A673 (cell line): Measurements from ENCODE around the gene ROR2. TPM values are rescaled to one million over a fixed set of nuclear protein-coding genes. Genes with fewer than 3 reads are reported as not detected.

Source experiments
- BruUV-seq: library from RNA; stranded (reverse); fragments of 400-500 nt; replicated peaks from 2 replicates; lab custom pipeline; 2021; lab: Mats Ljungman, UMichigan
- CTCF ChIA-PET: fragments of 300-600 bp; sonication (Branson Sonifier 250); formaldehyde crosslinking; loops from one replicate; lab custom pipeline; 2022; ENCODE audit warnings: antibody characterized with exemption; lab: Charles Lee
- POLR2A ChIA-PET: fragments of 300-600 bp; sonication (Branson Sonifier 250); formaldehyde crosslinking; loops from one replicate; lab custom pipeline; 2022; ENCODE audit warnings: antibody characterized with exemption; ENCODE audit not compliant: low non-redundant PET; lab: Charles Lee
- DNase-seq: peaks from one replicate; pipeline ENCODE4 v3.0.0-alpha.2; 2015; ENCODE audit warnings: low spot score
- H3K27ac ChIP-seq: fragments of 200-600 bp; sonication (generic); 2 replicates; pipeline ENCODE4 v1.5.1; 2016; ENCODE audit warnings: mixed run types, low read depth, mild to moderate bottlenecking, mixed read lengths, antibody characterized with exemption, low read length; ENCODE audit not compliant: poor library complexity, severe bottlenecking
- H3K27me3 ChIP-seq: fragments of 200-600 bp; sonication (generic); replicated peaks from 2 replicates; pipeline ENCODE4 v1.6.1; 2017; ENCODE audit warnings: mixed run types, low read depth, mild to moderate bottlenecking, mixed read lengths, antibody characterized with exemption, low read length; ENCODE audit not compliant: insufficient read depth, poor library complexity
- H3K36me3 ChIP-seq: fragments of 200-600 bp; sonication (generic); 2 replicates; pipeline ENCODE4 v1.6.1; 2016; ENCODE audit warnings: mixed run types, mild to moderate bottlenecking, mixed read lengths, antibody characterized with exemption, low read length; ENCODE audit not compliant: insufficient read depth, poor library complexity, severe bottlenecking
- H3K4me1 ChIP-seq: fragments of 200-600 bp; sonication (generic); 2 replicates; pipeline ENCODE4 v1.6.1; 2017; ENCODE audit warnings: mixed run types, mild to moderate bottlenecking, mixed read lengths, antibody characterized with exemption, low read length; ENCODE audit not compliant: insufficient read depth, poor library complexity, severe bottlenecking
- H3K4me3 ChIP-seq: fragments of 200-600 bp; sonication (generic); 2 replicates; pipeline ENCODE4 v1.5.1; 2016; ENCODE audit warnings: low read depth, mixed run types, mild to moderate bottlenecking, mixed read lengths, low read length; ENCODE audit not compliant: poor library complexity, severe bottlenecking
- H3K9me3 ChIP-seq: fragments of 200-600 bp; sonication (generic); 2 replicates; pipeline ENCODE4 v1.6.1; 2016; ENCODE audit warnings: mixed run types, low read depth, mild to moderate bottlenecking, mixed read lengths, antibody characterized with exemption, low read length; ENCODE audit not compliant: poor library complexity, severe bottlenecking
- CTCF ChIP-seq: fragments of 300-800, 200-600 bp; sonication (generic); conservative IDR thresholded peaks from 2 replicates; pipeline ENCODE4 v1.5.1; 2017; ENCODE audit warnings: low read depth, mild to moderate bottlenecking, antibody characterized with exemption, low read length, moderate library complexity, mixed read lengths
- EZH2 ChIP-seq: fragments of 200-600 bp; sonication (generic); IDR thresholded peaks from 2 replicates; pipeline ENCODE4 v1.6.1; 2017; ENCODE audit warnings: borderline replicate concordance, low read depth, mild to moderate bottlenecking, mixed read lengths, antibody characterized with exemption, low read length; ENCODE audit not compliant: poor library complexity, severe bottlenecking
- intact Hi-C: fragments of 100-400 bp; cut with micrococcal nuclease; formaldehyde crosslinking; loops from one replicate; pipeline ENCODE4 v1.10.0; 2022; ENCODE audit not compliant: unreplicated experiment
- total RNA-seq: library from RNA; stranded (reverse); gene quantifications from 2 replicates; pipeline ENCODE4 v1.2.3, GENCODE V29; 2021

The ROR2 gene
- total RNA-seq, 1 experiment from 2014 or later = 12.3 TPM

- intact Hi-C loops = loop anchor here (2.0 to 5.0 kb wide), 3 partner anchors 67 to 813 kb away; no protein-coding TSS in a partner anchor
- Histone ChIP-seq H3K9me3 (no peaks in the 10 kb centered on the region), H3K4me3 (no peak overlapping the region), H3K27ac (no peak overlapping the region), H3K4me1 (no peaks in the 10 kb centered on the region), H3K36me3 (no peaks in the 10 kb centered on the region), H3K27me3 (no peaks in the 10 kb centered on the region)
- ChIA-PET CTCF (no interaction called here), POLR2A (no interaction called here)
- no peak for DNase-seq
- TF ChIP-seq CTCF (no peak), EZH2 (no peak)
- no TSS peak for BruUV-seq
Measured at GRCh38 chr9:91727972-91728371, 222.1 kb downstream of the ROR2 start.

- intact Hi-C loops = loop anchor here (2.0 to 5.0 kb wide), 3 partner anchors 67 to 813 kb away; no protein-coding TSS in a partner anchor
- Histone ChIP-seq H3K27ac (no peak overlapping the region), H3K27me3 (no peaks in the 10 kb centered on the region), H3K4me3 (no peak overlapping the region), H3K4me1 (no peaks in the 10 kb centered on the region), H3K9me3 (no peaks in the 10 kb centered on the region), H3K36me3 (no peaks in the 10 kb centered on the region)
- peak; percentile 64 for DNase-seq
- BruUV-seq = no TSS peak
- TF ChIP-seq CTCF (peak; percentile 80), EZH2 (no peak)
- ChIA-PET CTCF (interaction anchor here (0.6 to 1.0 kb wide), 14 partner anchors 8 to 1552 kb away, joined by 3 to 19 read pairs (median 4); no protein-coding TSS in a partner anchor), POLR2A (no interaction called here)
Measured at GRCh38 chr9:91727316-91727861, 222.6 kb downstream of the ROR2 start.

- no peak overlapping the region for H3K27ac ChIP-seq
Measured at GRCh38 chr9:91726406-91727100, 223.5 kb downstream of the ROR2 start.

More at GRCh38 chr9:91726406-91727100, 223.5 kb downstream of the ROR2 start:
- Histone ChIP-seq H3K36me3 (no peaks in the 10 kb centered on the region), H3K4me3 (no peak overlapping the region), H3K4me1 (no peaks in the 10 kb centered on the region), H3K27me3 (no peaks in the 10 kb centered on the region), H3K9me3 (no peaks in the 10 kb centered on the region)
- no TSS peak for BruUV-seq
- ChIA-PET CTCF (interaction anchor here (0.6 to 1.0 kb wide), 14 partner anchors 8 to 1551 kb away, joined by 3 to 19 read pairs (median 4); no protein-coding TSS in a partner anchor), POLR2A (no interaction called here)
- no peak for DNase-seq
- intact Hi-C loops = loop anchor here (2.0 to 5.0 kb wide), 3 partner anchors 66 to 812 kb away; no protein-coding TSS in a partner anchor
- TF ChIP-seq CTCF (no peak), EZH2 (no peak)
